Esophagus muscularis mucosa (tissue), 4 donors: ENCODE measurements around the gene DUSP16. TPM values are rescaled to one million over a fixed set of nuclear protein-coding genes. Genes with fewer than 3 reads are reported as not detected.

Source experiments
- DNase-seq: peaks from one replicate; pipeline ENCODE4 v3.0.0-alpha.2; 2017; ENCODE audit errors: extremely low spot score
- H3K27ac ChIP-seq, 4 donors: fragments of 200-600 bp; sonication (generic); replicated peaks in 1 of 4; 1 replicate in 3 of 4; 2 replicates in 1 of 4; pipeline ENCODE4 v1.5.1; 2016 to 2019; ENCODE audit warnings: mild to moderate bottlenecking in 1 of 4
- H3K27me3 ChIP-seq, 4 donors: fragments of 200-600 bp; sonication (generic); one replicate each; pipeline versions ENCODE4 v1.5.1 to v1.6.0; 2016 to 2019
- H3K36me3 ChIP-seq, 4 donors: fragments of 200-600 bp; sonication (generic); one replicate each; pipeline ENCODE4 v1.5.1; 2016 to 2019
- H3K4me1 ChIP-seq, 4 donors: fragments of 200-600 bp; sonication (generic); one replicate each; pipeline ENCODE4 v1.5.1; 2016 to 2019
- H3K4me3 ChIP-seq, 4 donors: fragments of 200-600 bp; sonication (generic); 1 replicate in 2 of 4; 2 replicates in 2 of 4; pipeline ENCODE4 v1.5.1; 2016 to 2019; ENCODE audit warnings: mild to moderate bottlenecking in 4 of 4, moderate library complexity in 1 of 4
- H3K9me3 ChIP-seq, 4 donors: fragments of 200-600 bp; sonication (generic); 1 replicate in 3 of 4; 2 replicates in 1 of 4; pipeline ENCODE4 v1.5.1; 2016 to 2019
- CTCF ChIP-seq, 3 experiments: fragments of 200-600 bp in 2 of 3; fragments of 450-650 bp in 1 of 3; sonication (generic) in 2 of 3; IDR thresholded peaks; one replicate each; pipeline ENCODE4 v1.5.1; 2017 to 2019; ENCODE audit warnings: antibody characterized with exemption in 3 of 3, mild to moderate bottlenecking in 2 of 3, moderate library complexity in 1 of 3
- EP300 ChIP-seq: sonication (generic); formaldehyde crosslinking; IDR thresholded peaks from one replicate; pipeline ENCODE4 v1.6.1; 2017; ENCODE audit warnings: antibody characterized with exemption
- POLR2A ChIP-seq: fragments of 450-650 bp; IDR thresholded peaks from one replicate; pipeline ENCODE4 v1.6.1; 2017; ENCODE audit warnings: antibody characterized with exemption, moderate library complexity, mild to moderate bottlenecking, low read depth
- POLR2AphosphoS5 ChIP-seq, 2 donors: sonication (generic); formaldehyde crosslinking; IDR thresholded peaks; one replicate each; pipeline ENCODE4 v1.6.1; 2017; ENCODE audit warnings: antibody characterized with exemption in 2 of 2
- WGBS: methylation state at CpG from one replicate; pipeline ENCODE4 v1.1.5; 2018; 5-methylcytosine and 5-hydroxymethylcytosine counted together
- intact Hi-C: fragments of 100-400 bp; cut with DNase I; formaldehyde crosslinking; loops from one replicate; pipeline ENCODE4 v1.15.1; 2023
- total RNA-seq, 4 donors: library from RNA; depleted of rRNA; stranded (reverse); fragments of >200 nt; gene quantifications; one replicate each; pipeline versions ENCODE4 v1.1.0 to v1.2.1, GENCODE V29; 2016

Gene DUSP16
- total RNA-seq, 4 donors from 2014 or later, result 10.0 to 17.0 (median 13.9) TPM

DNA sequence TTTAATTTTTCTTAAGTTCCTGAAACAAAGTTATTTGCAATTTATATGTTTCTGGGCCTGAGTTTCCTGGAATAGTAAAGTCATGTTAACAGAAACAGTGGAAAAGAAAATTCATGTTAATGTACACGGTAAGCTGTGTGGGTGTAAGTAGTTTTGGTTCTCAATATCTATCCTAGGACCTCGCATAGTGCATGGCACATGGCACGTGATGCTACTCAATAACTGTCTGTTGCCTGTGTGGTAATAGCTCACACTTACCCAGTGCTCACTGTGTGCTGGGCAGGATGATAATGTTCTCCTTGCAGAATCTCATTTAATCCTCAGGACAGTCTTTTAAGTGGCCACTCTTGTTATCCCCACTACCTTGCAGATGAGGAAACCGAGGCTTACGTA lies 100.7 kb downstream of the DUSP16 start:
- TF ChIP-seq EP300 (no peak), POLR2AphosphoS5 (IDR thresholded peaks at IDR 0.05) (no peak), CTCF (IDR thresholded peaks at IDR 0.05) (no peak), POLR2A (no peak)
- Histone ChIP-seq H3K36me3 (peaks cover 0 to 14% (median 7%) of the 10 kb centered on the region in 4 donors), H3K27ac (no peak overlapping the region), H3K9me3 (no peaks in the 10 kb centered on the region), H3K4me1 (peaks cover 0 to 15% (median 3%) of the 10 kb centered on the region in 4 donors), H3K27me3 (no peaks in the 10 kb centered on the region), H3K4me3 (no peak overlapping the region)
- intact Hi-C loops, result no loop called here
- DNase-seq, result no peak
- 79% methylated on average over 5 of the region's 5 CpGs for WGBS

GRCh38 chr12:12460935-12461922 lies 101.4 kb downstream of the DUSP16 start:
- no peak overlapping the region for H3K4me3 ChIP-seq
- no peaks in the 10 kb centered on the region for H3K27me3 ChIP-seq
- TF ChIP-seq POLR2AphosphoS5 (IDR thresholded peaks at IDR 0.05) (no peak), EP300 (no peak), CTCF (IDR thresholded peaks at IDR 0.05) (no peak), POLR2A (no peak)
- H3K4me1 ChIP-seq, result peaks cover 0 to 15% (median 3%) of the 10 kb centered on the region in 4 donors
- no peak overlapping the region for H3K27ac ChIP-seq
- peaks cover 0 to 12% (median 5%) of the 10 kb centered on the region in 4 donors for H3K36me3 ChIP-seq
- no peak for DNase-seq
- no peaks in the 10 kb centered on the region for H3K9me3 ChIP-seq
- WGBS, result 89% methylated on average over 8 of the region's 8 CpGs
- intact Hi-C loops, result no loop called here

GRCh38 chr12:12456637-12457036 lies 106.0 kb downstream of the DUSP16 start:
- TF ChIP-seq POLR2AphosphoS5 (IDR thresholded peaks at IDR 0.05), result no peak
- TF ChIP-seq POLR2A, result no peak
- no peak for TF ChIP-seq CTCF (IDR thresholded peaks at IDR 0.05)
- no peak for TF ChIP-seq EP300
- Histone ChIP-seq H3K4me1 (peaks cover 0 to 14% (median 3%) of the 10 kb centered on the region in 4 donors), H3K27me3 (no peaks in the 10 kb centered on the region), H3K36me3 (no peaks in the 10 kb centered on the region), H3K9me3 (no peaks in the 10 kb centered on the region), H3K27ac (no peak overlapping the region), H3K4me3 (no peak overlapping the region)
- intact Hi-C loops, result no loop called here
- no peak for DNase-seq
- WGBS, result 86% methylated on average over 5 of the region's 5 CpGs

DNA sequence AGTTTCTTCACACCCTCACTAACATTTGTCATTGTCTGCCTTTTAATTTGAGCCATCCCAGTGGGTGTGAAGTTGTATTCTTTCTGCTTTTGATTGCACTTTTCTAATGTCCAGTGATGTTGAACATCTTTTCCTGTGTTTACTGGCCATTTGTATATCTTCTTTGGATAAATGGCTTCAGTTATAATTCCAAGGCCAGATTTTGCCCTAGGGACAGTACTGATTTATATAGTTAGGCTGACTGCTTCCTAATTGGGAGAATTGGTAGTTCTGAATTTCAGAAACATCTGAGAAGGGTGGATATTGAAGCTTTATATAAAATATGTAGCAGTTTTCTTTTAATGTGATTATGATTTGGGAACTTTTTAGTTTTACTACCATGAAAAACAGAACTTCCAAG lies 108.3 kb downstream of the DUSP16 start:
- Histone ChIP-seq H3K36me3 (no peaks in the 10 kb centered on the region), H3K4me1 (peaks cover 0 to 7% (median 0%) of the 10 kb centered on the region in 4 donors), H3K27ac (no peak overlapping the region), H3K27me3 (no peaks in the 10 kb centered on the region), H3K9me3 (no peaks in the 10 kb centered on the region), H3K4me3 (no peak overlapping the region)
- intact Hi-C loops, result no loop called here
- no peak for DNase-seq
- TF ChIP-seq POLR2A, result no peak
- no peak for TF ChIP-seq EP300
- no peak for TF ChIP-seq CTCF (IDR thresholded peaks at IDR 0.05)
- TF ChIP-seq POLR2AphosphoS5 (IDR thresholded peaks at IDR 0.05), result no peak
